Left lung (tissue), 10 donors: ENCODE data around the gene DIRAS1. TPM values are rescaled to one million over a fixed set of nuclear protein-coding genes. Genes with fewer than 3 reads are reported as not detected.

Experiments
- ATAC-seq: fragments of 200-7000 bp; cut with Tn5 transposase; one replicate; pipeline ENCODE4 v1.9.1; 2020; ENCODE audit warnings: moderate library complexity
- DNase-seq, 4 donors: peaks; one replicate each; pipeline ENCODE4 v3.0.0-alpha.2; 2013 to 2020
- H3K27ac ChIP-seq, 2 donors: fragments of 200-600 bp; sonication (generic) in 1 of 2; one replicate each; pipeline versions ENCODE4 v1.5.0 to v1.8.0; 2020 to 2021
- H3K27me3 ChIP-seq, 2 donors: fragments of 200-600 bp; sonication (generic) in 1 of 2; one replicate each; pipeline versions ENCODE4 v1.5.0 to v1.8.0; 2020 to 2021
- H3K36me3 ChIP-seq, 2 donors: fragments of 200-600 bp; sonication (generic) in 1 of 2; one replicate each; pipeline versions ENCODE4 v1.5.0 to v1.8.0; 2020 to 2021
- H3K4me1 ChIP-seq, 2 donors: fragments of 200-600 bp; one replicate each; pipeline ENCODE4 v1.8.0; 2021
- H3K4me3 ChIP-seq, 2 donors: fragments of 200-600 bp; sonication (generic) in 1 of 2; one replicate each; pipeline versions ENCODE4 v1.5.0 to v1.8.0; 2020 to 2021; ENCODE audit warnings: mild to moderate bottlenecking in 1 of 2
- H3K9me3 ChIP-seq, 2 donors: fragments of 200-600 bp; sonication (generic) in 1 of 2; one replicate each; pipeline versions ENCODE4 v1.5.0 to v1.8.0; 2020 to 2021
- CTCF ChIP-seq, 2 donors: fragments of 200-600 bp; sonication (generic) in 1 of 2; IDR thresholded peaks; one replicate each; pipeline versions ENCODE4 v1.5.0 to v1.8.0; 2021; ENCODE audit warnings: antibody characterized with exemption in 2 of 2
- intact Hi-C, 2 donors: fragments of 100-400 bp; cut with DNase I; formaldehyde crosslinking; loops; one replicate each; pipeline versions ENCODE4 v1.11.2 to v1.14.2; 2022
- polyA plus RNA-seq, 6 donors: library from polyadenylated mRNA; unstranded; fragments of 120-200 nt; gene quantifications; one replicate each; pipeline ENCODE4 v1.2.1, GENCODE V29; 2013; ENCODE audit not compliant: insufficient read length in 6 of 6
- total RNA-seq, 2 donors: library from RNA; stranded (reverse); fragmentation: NEBNext Ultra II Directional; extraction: Animal tissue kit (Norgen Biotek cat#: 25700); gene quantifications; one replicate each; pipeline ENCODE4 v1.2.1, GENCODE V29; 2021
- donor health status: DM: no; HTN: yes; CAD: no.
- donor health status: DM: no; HTN: no; CAD: no.

Gene DIRAS1
- total and polyA plus RNA-seq, 8 donors, result 0.71 to 4.1 (median 1.5) TPM

GRCh38 chr19:2744113-2744512 is 22.9 kb upstream of the DIRAS1 start:
- intact Hi-C loops, result loop anchor here (5.0 to 10.0 kb wide), 2 partner anchors 89 to 97 kb away; no protein-coding TSS in a partner anchor
- Histone ChIP-seq H3K36me3 (no peaks in the 10 kb centered on the region), H3K27ac (no peak overlapping the region), H3K4me3 (no peak overlapping the region), H3K4me1 (peaks cover 1 to 11% of the 10 kb centered on the region in 2 donors), H3K27me3 (peaks cover 0 to 40% of the 10 kb centered on the region in 2 donors), H3K9me3 (no peaks in the 10 kb centered on the region)
- TF ChIP-seq CTCF (IDR thresholded peaks at IDR 0.05), result no peak
- ATAC-seq (no peak), DNase-seq (no peak)

- no peak overlapping the region for H3K4me3 ChIP-seq
- no peak for DNase-seq
- no peak overlapping the region for H3K27ac ChIP-seq
- H3K9me3 ChIP-seq, result no peaks in the 10 kb centered on the region
- H3K4me1 ChIP-seq, result peaks cover 5 to 18% of the 10 kb centered on the region in 2 donors
- ATAC-seq, result no peak
- H3K27me3 ChIP-seq, result peaks cover 0 to 40% of the 10 kb centered on the region in 2 donors
- TF ChIP-seq CTCF (IDR thresholded peaks at IDR 0.05), result no peak
- H3K36me3 ChIP-seq, result no peaks in the 10 kb centered on the region
- intact Hi-C loops, result loop anchor here (5.0 to 10.0 kb wide), 2 partner anchors 88 to 96 kb away; no protein-coding TSS in a partner anchor
Measured at GRCh38 chr19:2743099-2743498, 21.9 kb upstream of the DIRAS1 start.

- Histone ChIP-seq H3K9me3 (peaks cover 0 to 2% of the 10 kb centered on the region in 2 donors), H3K4me1 (peaks cover 5 to 30% of the 10 kb centered on the region in 2 donors), H3K36me3 (peaks cover 0 to 20% of the 10 kb centered on the region in 2 donors), H3K27me3 (peaks cover 0 to 40% of the 10 kb centered on the region in 2 donors), H3K4me3 (peak overlapping the region in 1 of 2 donors; percentile 63), H3K27ac (no peak overlapping the region)
- no peak for TF ChIP-seq CTCF (IDR thresholded peaks at IDR 0.05)
- DNase-seq (no peak), ATAC-seq (no peak)
- intact Hi-C loops, result loop anchor here (5.0 to 10.0 kb wide), 2 partner anchors 85 to 93 kb away; no protein-coding TSS in a partner anchor
Measured at GRCh38 chr19:2740314-2740656, 19.1 kb upstream of the DIRAS1 start.

- Histone ChIP-seq H3K9me3 (peaks cover 0 to 2% of the 10 kb centered on the region in 2 donors), H3K4me1 (peaks cover 5 to 30% of the 10 kb centered on the region in 2 donors), H3K27me3 (peaks cover 0 to 36% of the 10 kb centered on the region in 2 donors), H3K4me3 (peak within 1 kb of the TSS; percentile 63 to 99), H3K36me3 (peaks cover 0 to 25% of the 10 kb centered on the region in 2 donors), H3K27ac (peak within 1 kb of the TSS in 1 of 2 donors; percentile 65)
- intact Hi-C loops, result loop anchor here (5.0 to 10.0 kb wide), 2 partner anchors 85 to 92 kb away; no protein-coding TSS in a partner anchor
- peak; percentile 100 for ATAC-seq
- TF ChIP-seq CTCF (IDR thresholded peaks at IDR 0.05), result peak in 1 of 2 donors; percentile 19
- DNase-seq, result peak; percentile 94 to 99 (median 96)
Measured at GRCh38 chr19:2739602-2740313, 18.6 kb upstream of the DIRAS1 start, which contains the start of gene SLC39A3. Gene SLC39A3 (minus strand): TSS chr19:2740017. CDS start chr19:2737257, 2,760 bp downstream.

GRCh38 chr19:2736550-2737190 is 15.5 kb upstream of the DIRAS1 start:
- peaks cover 0 to 55% of the 10 kb centered on the region in 2 donors for H3K36me3 ChIP-seq
- ATAC-seq, result no peak
- TF ChIP-seq CTCF (IDR thresholded peaks at IDR 0.05), result no peak
- DNase-seq, result no peak
- intact Hi-C loops, result no loop called here
- H3K4me3 ChIP-seq, result no peak overlapping the region
- H3K27ac ChIP-seq, result no peak overlapping the region
- peaks cover 5 to 30% of the 10 kb centered on the region in 2 donors for H3K4me1 ChIP-seq
- peaks cover 0 to 13% of the 10 kb centered on the region in 2 donors for H3K27me3 ChIP-seq
- H3K9me3 ChIP-seq, result peaks cover 0 to 2% of the 10 kb centered on the region in 2 donors
